GM19240 (cell line): ENCODE measurements around the gene PPP4C.

Experiments
- DNase-seq: peaks from one replicate; pipeline ENCODE4 v3.0.0; 2011; ENCODE audit warnings: low spot score; ENCODE audit not compliant: insufficient read length

Gene PPP4C

DNA sequence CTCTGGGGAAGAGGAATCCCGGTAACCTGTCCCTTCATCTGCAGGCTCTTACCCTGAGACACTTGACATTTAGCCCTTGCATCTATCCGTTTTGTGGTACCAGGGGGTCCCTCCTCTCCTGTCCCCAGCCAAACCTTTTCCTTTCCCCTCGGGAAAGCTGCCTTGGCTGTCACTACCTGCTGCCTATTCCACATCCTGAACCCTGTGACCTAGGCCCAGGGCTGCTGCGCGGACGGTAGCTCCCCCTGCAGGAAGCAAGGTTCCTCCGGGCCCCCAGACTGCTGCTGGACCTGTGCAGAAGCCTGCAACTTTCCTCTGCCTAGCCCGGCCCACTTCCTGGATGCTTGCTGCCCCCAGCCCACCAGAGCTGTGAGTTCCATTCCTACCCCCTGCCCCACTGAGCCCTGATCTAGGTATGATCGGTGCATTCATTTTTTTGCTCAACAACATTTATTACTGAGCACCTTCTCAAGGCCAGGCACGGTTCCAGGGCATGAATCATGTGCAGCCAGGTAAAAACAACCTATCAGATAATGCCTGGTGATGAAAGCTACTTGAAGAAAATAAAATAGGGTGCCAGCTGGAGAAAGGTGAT lies 20.7 kb upstream of the PPP4C start:
- DNase-seq, result no peak

DNA sequence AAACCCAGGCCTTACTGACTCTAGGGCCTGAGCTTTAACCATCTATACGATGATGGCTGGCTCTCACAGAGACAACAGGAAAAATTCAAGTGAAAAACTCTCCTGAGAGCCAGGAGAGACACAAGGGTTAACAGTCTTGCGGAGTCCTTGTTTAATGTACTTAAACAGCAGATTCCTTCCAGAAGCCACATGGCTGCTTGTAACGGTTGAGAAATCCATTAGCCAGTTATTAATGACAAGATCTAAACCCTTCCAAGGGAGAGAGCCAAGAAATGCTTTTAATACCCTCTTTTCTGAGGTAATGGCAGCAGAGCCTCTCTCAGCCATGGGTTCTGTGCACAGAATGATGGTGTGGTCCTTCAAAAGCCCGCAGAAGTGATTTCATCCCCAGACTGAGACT lies 15.4 kb upstream of the PPP4C start:
- DNase-seq, result no peak

DNA sequence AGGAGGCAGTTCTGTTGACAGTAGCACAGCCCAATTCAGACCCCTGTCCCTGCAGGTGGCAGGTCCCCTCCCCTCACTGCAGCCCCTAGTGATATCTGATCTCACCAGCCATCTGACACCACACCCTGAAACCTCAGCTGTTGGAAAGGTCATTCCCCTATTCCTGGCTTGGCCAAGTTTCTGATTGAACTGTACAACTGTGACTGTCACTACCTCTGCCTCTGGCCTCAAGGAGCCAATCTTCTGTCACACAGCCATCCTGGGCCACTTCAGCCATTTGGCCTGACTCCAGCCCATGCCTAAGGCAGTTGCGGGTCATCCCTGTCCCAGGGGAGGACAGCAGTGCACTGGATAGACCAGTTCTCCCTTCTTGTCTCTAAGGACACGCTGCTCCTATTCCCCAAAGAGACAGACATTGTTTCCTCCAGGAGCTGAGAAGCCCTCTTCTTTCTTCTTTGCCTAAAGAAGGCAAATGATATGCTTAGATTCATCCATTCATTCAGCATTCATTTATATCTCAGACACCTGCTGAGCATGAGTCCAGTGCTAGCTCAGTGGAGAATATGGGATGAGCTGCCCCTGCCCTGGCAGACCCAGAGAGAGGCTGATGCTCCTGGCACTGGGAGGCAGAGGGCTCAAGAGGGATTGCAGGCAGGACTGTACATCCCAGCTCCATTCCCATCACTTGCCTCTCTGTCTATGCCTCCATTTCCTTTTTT lies 14.8 kb upstream of the PPP4C start:
- no peak for DNase-seq

DNA sequence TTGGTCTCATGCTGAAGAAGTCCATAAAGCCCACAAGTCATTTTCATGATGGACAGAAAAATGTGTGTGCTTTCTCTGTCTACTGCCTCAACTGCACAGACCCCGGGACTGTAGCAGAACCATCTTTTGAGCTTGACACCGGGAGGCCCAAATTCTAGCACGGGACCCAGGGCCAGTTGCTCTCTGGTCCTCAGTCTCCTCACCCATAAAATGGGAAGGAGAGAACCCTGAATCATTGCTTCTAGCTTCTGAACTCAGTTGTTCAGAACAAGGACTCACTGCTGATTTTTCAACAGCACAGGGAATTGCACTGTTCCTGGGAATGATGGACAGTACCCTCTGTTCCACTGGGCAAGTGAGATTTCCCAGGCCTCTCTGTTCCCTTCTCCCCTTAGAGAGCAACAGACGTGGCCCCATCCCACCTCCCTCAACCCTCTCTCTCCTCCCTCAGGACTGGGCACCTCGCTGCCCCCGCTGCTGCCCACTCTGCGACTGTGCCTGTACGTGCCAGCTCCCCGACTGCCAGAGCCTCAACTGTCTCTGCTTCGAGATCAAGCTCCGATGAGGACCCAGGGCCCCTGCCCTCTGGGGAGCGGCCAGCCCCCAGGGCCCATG lies 12.4 kb upstream of the PPP4C start:
- DNase-seq, result no peak

DNA sequence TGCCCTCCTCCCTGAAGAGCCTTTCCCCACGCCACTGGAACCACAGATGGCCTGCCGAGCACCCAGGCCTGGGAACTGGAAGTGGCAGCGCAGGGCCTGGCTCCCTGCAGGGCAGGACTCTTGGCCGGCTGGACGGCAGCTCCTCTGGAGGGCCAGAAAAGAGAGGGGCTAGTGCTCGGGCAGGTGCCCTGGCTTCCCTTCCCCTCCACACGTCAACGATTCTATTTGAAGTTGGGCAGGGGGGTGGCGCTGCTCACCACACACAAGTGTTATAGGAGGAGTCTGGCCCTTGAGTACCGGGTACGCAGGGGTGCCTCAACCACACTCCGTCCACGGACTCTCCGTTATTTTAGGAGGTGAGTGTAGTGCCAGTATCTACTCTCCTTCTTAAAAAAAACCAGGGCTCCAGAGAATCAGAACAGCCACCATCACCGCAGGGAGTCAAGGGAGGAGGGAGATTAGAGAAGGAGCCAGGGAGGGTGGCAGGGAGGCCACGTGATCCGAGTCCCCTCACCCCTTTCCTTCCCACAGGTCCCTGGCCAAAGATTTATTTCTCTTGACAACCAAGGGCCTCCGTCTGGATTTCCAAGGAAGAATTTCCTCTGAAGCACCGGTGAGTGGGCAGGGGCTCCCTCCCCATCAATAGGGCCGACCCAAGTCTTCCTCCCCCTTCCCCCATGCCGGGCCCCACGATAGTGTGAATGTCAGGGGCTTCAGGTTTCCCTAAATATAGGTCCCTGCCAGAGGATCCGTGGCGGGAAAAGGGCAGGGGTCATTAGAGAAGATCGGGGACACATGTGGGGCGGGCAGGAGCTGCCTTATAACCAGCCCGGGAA lies 11.7 kb upstream of the PPP4C start:
- no peak for DNase-seq

DNA sequence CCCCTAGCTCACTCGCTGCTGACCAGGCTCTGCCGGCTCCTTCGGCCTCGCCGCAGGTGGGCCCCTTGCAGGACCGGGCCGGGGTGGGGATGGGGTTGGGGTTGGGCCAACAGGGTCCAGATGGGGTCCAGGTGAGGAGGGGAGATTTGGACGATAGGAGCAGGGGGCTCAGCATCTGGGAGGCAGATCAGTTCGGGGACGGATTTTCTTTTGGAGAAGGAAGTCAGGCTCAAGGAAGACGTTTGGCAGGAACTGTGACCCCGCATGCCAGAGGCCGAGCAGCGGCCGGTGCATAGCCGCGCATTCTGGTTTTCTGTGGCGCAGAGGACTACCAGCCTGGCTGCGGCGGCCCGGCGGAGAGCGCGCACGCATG lies 11.1 kb upstream of the PPP4C start:
- no peak for DNase-seq

DNA sequence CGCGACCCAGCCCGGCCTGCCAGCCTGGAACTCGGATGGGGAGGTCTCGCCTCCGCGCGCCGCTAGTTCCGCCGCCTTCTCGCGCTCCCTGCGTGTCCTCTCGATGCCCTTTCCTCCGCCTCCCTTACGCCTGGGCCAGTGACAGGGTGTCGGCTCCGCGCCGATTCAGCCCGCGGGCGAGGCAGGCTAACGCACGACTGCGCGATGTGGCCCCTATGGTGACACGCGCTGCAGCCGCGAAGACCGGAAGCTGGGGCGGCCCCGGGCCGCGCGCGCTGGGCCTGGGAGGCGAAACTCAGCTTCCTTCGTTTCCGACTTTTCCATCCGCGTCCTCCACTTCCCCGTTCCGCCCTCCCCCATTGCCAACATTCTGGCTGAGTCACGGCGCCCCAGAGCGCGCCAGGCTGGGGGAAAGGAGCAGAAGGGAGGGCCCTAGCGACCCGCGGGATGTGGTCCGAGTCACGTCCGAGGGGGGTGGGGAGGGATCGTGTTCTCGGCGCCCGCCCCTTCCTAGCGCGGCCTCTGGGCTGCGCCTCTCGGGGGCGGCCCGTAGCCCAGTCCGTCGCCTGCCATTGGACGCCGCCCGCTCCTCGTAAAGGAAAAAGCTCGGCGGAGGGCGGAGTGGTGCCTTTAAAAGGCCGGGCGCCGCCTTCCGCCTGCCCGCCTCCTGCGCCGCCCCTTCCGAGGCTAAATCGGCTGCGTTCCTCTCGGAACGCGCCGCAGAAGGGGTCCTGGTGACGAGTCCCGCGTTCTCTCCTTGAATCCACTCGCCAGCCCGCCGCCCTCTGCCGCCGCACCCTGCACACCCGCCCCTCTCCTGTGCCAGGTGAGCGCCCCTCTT lies 10.5 kb upstream of the PPP4C start, which contains the start of gene ALDOA:
ALDOA (plus strand) TSS at position 659 of the 841 bp plus-strand sequence. CDS start 1,138 bp downstream, outside the sequence.
- DNase-seq, result peak; percentile 89

DNA sequence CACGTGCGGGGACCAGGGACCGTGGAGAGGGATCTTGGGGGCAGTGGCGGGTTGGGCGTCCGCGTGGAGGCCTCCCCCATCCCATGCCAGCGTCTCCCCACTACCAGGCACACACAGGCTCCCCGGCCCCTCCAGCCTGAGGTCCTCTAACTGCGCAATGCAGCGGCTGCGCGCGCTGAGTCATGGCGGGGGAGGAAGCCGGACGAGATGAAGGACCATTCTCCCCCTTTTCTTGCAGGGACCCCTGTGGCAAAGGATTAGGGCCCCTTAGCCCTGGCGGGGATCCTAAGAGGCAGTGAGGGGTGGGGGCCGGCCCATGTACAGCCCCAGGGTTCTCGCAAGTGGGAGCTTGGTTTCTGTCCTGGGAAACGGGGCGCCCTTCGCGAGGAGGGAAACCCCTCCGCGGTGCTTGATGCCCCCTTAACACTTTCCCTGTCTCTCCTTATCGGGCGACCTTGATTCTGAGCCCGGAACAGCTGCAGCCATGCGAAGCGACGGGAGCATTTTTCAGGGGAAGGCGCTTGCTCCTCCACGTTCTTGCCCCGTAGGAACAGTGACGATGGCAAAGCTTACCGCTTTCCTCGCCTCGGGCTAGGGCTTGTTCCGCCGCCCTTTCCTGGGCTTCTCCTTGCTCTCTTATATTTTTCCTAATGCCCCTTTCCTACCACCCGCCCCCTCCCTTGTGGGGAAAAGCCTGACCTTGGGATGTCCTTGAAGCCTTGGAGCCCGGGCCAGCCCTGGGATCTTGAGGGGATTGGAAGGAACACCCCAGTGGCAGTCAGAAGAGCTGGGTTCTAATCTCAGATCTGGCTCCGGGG lies 9.6 kb upstream of the PPP4C start:
- no peak for DNase-seq

DNA sequence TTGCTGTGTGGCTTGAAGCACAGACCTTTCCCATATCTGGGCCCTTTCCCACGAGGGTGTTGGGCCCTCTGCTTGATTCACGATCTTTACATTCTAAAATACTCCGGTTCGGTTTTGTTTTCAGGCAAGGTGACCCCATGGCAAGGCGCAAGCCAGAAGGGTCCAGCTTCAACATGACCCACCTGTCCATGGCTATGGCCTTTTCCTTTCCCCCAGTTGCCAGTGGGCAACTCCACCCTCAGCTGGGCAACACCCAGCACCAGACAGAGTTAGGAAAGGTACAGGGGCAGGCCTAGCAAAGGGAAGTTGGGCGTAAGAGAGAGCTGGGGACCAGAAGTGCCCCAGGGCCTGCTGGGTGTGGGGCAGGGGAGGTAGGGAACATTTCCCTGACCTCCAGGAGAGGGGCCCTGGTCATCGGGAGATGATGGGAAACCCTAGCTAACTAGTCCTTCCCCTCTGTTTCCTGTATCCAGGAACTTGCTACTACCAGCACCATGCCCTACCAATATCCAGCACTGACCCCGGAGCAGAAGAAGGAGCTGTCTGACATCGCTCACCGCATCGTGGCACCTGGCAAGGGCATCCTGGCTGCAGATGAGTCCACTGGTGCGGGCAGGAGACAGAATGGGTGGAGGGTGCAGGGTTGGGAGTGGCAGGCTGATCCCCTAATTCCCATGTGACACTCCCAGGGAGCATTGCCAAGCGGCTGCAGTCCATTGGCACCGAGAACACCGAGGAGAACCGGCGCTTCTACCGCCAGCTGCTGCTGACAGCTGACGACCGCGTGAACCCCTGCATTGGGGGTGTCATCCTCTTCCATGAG lies 8.8 kb upstream of the PPP4C start:
- DNase-seq, result no peak

DNA sequence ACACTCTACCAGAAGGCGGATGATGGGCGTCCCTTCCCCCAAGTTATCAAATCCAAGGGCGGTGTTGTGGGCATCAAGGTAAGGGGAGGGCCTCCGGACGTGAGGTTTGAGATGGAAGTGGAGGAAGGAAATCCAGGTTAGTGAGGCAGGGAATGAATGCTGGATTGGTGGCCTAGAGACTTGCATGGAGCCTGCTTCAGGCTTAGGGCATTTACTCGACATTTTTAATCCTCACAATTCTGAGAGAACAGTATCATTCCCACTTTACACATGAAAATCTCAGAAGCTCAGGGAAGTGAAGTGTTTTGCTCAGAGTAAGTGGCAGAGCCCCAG lies 8.2 kb upstream of the PPP4C start:
- no peak for DNase-seq

DNA sequence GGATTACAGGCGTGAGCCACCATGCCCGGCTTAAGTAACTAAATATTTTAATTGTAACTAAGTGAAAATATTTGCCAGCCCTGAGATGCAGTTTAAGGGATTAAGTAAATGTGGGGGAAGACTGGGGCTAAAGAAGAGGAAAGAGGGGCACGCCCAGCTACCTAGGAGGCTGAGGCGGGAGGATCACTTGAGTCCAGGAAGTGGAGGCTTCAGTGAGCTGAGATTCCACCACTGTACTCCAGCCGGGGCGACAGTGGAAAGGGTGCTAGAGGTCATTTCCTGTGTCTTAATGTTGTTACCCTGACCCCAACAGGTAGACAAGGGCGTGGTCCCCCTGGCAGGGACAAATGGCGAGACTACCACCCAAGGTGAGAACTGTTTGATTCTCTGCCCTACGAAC lies 7.5 kb upstream of the PPP4C start:
- DNase-seq, result no peak

DNA sequence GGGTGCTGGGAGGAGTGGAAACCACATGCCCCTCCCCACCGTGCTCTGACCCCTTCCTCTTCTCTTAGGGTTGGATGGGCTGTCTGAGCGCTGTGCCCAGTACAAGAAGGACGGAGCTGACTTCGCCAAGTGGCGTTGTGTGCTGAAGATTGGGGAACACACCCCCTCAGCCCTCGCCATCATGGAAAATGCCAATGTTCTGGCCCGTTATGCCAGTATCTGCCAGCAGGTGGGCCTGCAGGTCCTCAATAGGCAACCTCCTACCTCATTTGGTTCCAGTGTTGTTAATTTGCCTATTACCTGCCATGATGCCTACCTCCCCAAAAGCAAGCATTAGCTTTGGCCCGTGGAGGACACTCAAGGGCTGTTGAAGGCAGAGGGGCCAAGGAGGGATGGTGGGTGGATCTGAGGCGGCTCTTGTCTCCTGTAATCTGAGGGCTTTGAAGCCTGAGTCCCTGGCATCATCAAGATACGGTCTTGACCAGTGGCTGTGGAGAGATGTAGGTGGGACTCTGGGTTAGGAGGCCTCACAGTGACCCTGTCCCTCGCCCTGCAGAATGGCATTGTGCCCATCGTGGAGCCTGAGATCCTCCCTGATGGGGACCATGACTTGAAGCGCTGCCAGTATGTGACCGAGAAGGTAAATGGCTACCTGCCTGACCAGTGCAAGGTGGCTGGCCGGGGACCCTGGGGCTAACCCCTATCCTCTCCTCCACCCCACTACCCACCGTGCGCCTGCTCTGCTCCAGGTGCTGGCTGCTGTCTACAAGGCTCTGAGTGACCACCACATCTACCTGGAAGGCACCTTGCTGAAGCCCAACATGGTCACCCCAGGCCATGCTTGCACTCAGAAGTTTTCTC lies 6.8 kb upstream of the PPP4C start:
- no peak for DNase-seq

DNA sequence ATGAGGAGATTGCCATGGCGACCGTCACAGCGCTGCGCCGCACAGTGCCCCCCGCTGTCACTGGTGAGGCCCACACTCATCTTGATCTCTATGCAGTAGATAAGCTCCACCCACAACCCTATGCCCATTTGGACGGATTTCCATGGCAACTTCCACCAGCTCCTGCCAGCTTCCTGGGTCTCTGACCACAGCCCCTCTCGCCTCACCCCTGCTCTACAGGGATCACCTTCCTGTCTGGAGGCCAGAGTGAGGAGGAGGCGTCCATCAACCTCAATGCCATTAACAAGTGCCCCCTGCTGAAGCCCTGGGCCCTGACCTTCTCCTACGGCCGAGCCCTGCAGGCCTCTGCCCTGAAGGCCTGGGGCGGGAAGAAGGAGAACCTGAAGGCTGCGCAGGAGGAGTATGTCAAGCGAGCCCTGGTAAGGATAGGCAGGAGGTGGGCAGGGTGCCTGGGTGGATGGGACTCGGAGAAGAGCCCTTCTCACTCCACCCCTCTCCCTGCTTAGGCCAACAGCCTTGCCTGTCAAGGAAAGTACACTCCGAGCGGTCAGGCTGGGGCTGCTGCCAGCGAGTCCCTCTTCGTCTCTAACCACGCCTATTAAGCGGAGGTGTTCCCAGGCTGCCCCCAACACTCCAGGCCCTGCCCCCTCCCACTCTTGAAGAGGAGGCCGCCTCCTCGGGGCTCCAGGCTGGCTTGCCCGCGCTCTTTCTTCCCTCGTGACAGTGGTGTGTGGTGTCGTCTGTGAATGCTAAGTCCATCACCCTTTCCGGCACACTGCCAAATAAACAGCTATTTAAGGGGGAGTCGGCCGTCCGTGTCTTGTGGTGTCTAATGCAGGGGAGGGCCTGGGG lies 6.0 kb upstream of the PPP4C start:
- no peak for DNase-seq

DNA sequence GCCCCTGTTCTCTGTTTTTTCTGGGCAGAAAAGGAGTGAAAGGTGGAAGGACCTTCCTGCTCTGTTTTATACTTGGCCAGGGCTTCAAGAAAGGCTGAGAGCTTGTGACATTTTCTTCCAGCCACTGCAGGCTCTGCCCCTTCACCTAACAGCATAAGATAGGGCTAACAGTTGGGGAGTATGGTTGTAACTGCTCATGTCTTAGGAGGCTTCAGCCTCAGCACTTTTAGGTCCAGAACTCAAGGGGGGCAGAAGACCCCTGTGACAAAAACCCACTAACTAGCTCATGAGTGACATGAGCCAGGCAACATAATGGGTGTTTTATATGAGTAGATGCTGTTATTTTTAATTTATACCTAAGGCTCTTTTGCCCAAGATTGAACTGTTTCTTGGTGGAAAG lies 5.3 kb upstream of the PPP4C start:
- DNase-seq, result no peak

DNA sequence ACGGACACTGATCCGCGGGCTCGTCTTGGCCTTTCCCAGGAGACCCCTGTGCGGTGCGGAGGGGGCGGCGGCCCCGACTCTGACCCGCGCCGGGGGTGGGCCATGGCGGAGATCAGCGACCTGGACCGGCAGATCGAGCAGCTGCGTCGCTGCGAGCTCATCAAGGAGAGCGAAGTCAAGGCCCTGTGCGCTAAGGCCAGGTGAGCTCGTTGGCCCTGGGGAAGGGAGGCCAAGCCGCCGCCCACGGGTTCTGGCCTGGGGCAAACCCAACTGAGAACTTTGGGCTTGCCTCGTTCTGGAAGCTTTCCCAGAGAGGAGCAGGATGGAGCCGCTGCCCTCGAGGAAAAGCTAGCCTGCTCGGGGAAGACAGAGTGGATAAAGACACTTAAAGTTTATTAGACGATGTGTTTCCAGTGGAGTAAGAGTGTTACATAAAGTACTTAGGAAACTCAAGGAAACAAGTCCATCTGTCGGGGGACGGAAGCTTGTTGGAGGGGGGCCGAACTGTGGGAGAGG lies 540 bp downstream of the PPP4C start:
- no peak for DNase-seq

DNA sequence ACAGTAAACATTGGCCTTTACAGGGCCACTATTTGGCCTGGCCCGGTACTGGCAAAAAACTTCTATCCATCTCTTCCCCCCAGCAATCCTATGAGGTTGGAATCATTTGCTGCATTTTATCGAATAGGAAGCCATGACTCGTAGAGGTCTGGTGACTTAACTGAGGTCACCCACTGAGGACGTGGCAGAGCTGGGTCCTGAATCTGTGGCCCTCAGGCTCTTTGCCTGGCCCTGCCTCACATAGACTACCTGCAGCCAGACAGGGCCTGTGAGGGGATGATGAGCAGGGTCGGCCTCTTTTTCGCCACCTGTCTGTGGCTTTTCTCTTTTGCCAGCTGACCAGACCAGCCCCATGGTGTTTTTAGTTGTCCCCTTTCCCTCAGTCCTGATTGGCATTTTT lies 1.9 kb downstream of the PPP4C start:
- DNase-seq, result no peak

DNA sequence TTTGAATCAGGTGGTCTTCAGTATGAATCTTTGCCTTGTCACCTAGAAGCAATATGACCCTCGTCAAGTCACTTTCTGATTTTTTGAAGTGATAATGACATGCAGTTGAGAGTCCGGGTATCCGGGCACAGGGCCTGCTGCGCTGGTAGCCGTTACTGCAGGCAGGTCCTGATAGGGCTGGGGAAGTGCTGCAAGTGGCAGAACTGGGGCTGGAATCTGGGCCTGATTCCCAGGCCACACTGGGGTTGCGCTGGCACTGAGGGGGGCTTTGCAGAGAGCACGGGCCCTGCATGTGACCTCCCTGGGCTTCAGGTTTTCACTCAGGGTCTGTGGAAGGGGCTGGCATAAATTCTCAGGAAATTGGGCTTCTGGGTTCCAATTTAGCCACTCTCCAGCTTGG lies 3.0 kb downstream of the PPP4C start:
- no peak for DNase-seq
